Fibroblast of the aortic adventitia (primary cell): Measurements from ENCODE around the gene RSRC2. TPM values are rescaled to one million over a fixed set of nuclear protein-coding genes. Genes with fewer than 3 reads are reported as not detected.
A peak's percentile ranks its signal among the peaks of the same experiment; 100 is the strongest.

Experiments
- DNase-seq: peaks from one replicate; pipeline ENCODE4 v3.0.0-alpha.2; 2010; ENCODE audit warnings: low read depth
- H3K4me3 ChIP-seq: 2 replicates; pipeline ENCODE4 v1.5.1; 2011; ENCODE audit warnings: low read depth, mild to moderate bottlenecking, control low read depth, low read length, moderate library complexity
- total RNA-seq: library from RNA; depleted of rRNA; stranded (reverse); fragments of >200 nt; gene quantifications from 2 replicates; pipeline ENCODE4 v1.2.3, GENCODE V29; 2012; ENCODE audit warnings: low replicate concordance
- TF ChIP-seq, protein P1 (sequence below): IDR thresholded peaks from 2 replicates; pipeline ENCODE4 v1.5.1; 2011; ENCODE audit warnings: mild to moderate bottlenecking, low read length, control low read depth, inconsistent platforms; ENCODE audit not compliant: insufficient read depth

The RSRC2 gene
- total RNA-seq, 1 donor = 42.8 TPM

DNA sequence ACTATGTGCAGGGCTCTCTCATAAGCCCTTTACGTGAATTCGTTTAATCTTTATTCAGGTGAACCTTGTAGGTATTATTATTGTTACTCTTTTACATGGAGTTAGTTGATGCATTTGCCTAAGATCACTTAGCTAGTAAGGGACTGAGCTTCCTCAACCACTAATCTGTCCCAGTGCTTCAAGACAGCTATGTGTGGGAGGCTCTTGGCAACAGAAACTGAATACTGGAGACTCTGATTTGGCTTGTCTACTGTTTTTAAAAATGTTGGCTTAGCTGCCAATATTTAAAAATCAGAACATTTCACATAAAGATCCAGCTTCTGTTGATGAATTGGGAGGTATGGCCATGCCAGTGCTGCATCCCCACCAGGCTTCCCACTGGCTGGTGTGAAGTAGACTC is 7.1 kb upstream of the RSRC2 start:
- peak; percentile 28 for DNase-seq
- TF ChIP-seq, protein P1, sequence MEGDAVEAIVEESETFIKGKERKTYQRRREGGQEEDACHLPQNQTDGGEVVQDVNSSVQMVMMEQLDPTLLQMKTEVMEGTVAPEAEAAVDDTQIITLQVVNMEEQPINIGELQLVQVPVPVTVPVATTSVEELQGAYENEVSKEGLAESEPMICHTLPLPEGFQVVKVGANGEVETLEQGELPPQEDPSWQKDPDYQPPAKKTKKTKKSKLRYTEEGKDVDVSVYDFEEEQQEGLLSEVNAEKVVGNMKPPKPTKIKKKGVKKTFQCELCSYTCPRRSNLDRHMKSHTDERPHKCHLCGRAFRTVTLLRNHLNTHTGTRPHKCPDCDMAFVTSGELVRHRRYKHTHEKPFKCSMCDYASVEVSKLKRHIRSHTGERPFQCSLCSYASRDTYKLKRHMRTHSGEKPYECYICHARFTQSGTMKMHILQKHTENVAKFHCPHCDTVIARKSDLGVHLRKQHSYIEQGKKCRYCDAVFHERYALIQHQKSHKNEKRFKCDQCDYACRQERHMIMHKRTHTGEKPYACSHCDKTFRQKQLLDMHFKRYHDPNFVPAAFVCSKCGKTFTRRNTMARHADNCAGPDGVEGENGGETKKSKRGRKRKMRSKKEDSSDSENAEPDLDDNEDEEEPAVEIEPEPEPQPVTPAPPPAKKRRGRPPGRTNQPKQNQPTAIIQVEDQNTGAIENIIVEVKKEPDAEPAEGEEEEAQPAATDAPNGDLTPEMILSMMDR = no peak
- no peak overlapping the region for H3K4me3 ChIP-seq

GRCh38 chr12:122528992-122529391 is 2.3 kb upstream of the RSRC2 start:
- no peak for DNase-seq
- TF ChIP-seq, protein P1 = no peak
- H3K4me3 ChIP-seq = no peak overlapping the region

DNA sequence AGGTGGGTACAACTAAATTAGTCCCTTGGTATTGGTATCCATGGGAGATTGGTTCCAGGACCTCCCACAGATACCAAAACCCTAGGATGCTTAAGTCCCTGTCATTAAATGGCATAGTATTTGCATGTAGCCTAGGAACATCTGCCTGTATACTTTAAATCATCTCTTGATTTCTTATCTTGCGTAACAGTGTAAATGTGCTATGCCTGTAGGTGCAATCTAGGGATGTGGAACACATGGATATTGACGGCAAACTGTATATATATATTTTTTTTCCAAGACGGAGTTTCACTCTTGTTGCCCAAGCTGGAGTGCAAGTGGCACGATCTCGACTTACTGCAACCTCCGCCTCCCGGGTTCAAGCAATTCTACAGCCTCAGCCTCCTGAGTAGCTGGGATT is 1.8 kb upstream of the RSRC2 start:
- no peak overlapping the region for H3K4me3 ChIP-seq
- TF ChIP-seq, protein P1 = no peak
- DNase-seq = no peak

GRCh38 chr12:122527478-122527944 is 775 bp upstream of the RSRC2 start:
- no peak for DNase-seq
- TF ChIP-seq, protein P1 = no peak
- H3K4me3 ChIP-seq = peak overlapping the region; percentile 94

- H3K4me3 ChIP-seq = peak overlapping the region; percentile 63
- TF ChIP-seq, protein P1 = no peak
- DNase-seq = peak; percentile 36
Measured at GRCh38 chr12:122523846-122524718, 2.7 kb downstream of the RSRC2 start.

DNA sequence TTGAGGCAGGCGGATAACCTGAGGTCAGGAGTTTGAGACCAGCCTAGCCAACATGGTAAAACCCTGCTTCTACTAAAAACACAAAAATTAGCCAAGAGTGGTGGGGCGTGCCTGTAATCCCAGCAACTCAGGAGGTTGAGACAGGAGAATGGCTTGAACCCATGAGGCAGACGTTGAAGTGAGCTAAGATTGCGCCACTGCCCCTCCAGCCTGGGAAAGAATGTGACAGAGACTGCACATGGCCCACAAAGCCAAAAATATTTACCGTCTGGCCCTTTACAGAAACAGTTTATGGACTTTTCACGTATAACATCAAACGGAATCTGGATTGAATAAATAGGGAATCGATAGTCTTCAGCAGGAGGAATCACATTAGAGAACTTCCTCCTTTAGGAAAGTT is 3.5 kb downstream of the RSRC2 start:
- H3K4me3 ChIP-seq = peak overlapping the region; percentile 29
- TF ChIP-seq, protein P1 = no peak
- peak; percentile 68 for DNase-seq
